WERI-Rb-1 (cell line): ENCODE measurements around the gene TMEM132C.

ENCODE experiments used
- DNase-seq: peaks from one replicate; pipeline ENCODE4 v3.0.0-alpha.2; 2020
- H3K27ac ChIP-seq: fragments of 250-450 bp; sonication (Bioruptor Pico); 2 replicates; pipeline ENCODE4 v1.5.1; 2020; ENCODE audit warnings: mild to moderate bottlenecking, moderate library complexity
- H3K27me3 ChIP-seq: fragments of 250-450 bp; sonication (Bioruptor Pico); 2 replicates; pipeline ENCODE4 v1.5.1; 2021; ENCODE audit warnings: mild to moderate bottlenecking, low read depth, moderate library complexity; ENCODE audit not compliant: insufficient read depth, severe bottlenecking
- H3K36me3 ChIP-seq: fragments of 250-450 bp; sonication (Bioruptor Pico); 2 replicates; pipeline ENCODE4 v1.5.1; 2020; ENCODE audit warnings: mild to moderate bottlenecking, moderate library complexity
- H3K4me3 ChIP-seq: 2 replicates; pipeline ENCODE4 v1.5.1; 2011; ENCODE audit warnings: low read depth, mild to moderate bottlenecking, control low read depth, low read length
- H3K9me3 ChIP-seq: fragments of 250-450 bp; sonication (Bioruptor Pico); 2 replicates; pipeline ENCODE4 v1.5.1; 2021; ENCODE audit warnings: mild to moderate bottlenecking, moderate library complexity; ENCODE audit not compliant: severe bottlenecking
- CTCF ChIP-seq: IDR thresholded peaks from 2 replicates; pipeline ENCODE4 v1.5.1; 2011; ENCODE audit warnings: low read depth, mild to moderate bottlenecking, control low read depth, inconsistent platforms, low read length

Gene TMEM132C

GRCh38 chr12:128288896-128289295 lies 21.9 kb downstream of the TMEM132C start:
- no peak for DNase-seq
- Histone ChIP-seq H3K27ac (no peak overlapping the region), H3K27me3 (no peaks in the 10 kb centered on the region), H3K9me3 (no peaks in the 10 kb centered on the region), H3K4me3 (no peak overlapping the region), H3K36me3 (no peaks in the 10 kb centered on the region)
- TF ChIP-seq CTCF: no peak

- TF ChIP-seq CTCF: no peak
- Histone ChIP-seq H3K27ac (no peak overlapping the region), H3K4me3 (no peak overlapping the region), H3K27me3 (no peaks in the 10 kb centered on the region), H3K36me3 (no peaks in the 10 kb centered on the region), H3K9me3 (no peaks in the 10 kb centered on the region)
- no peak for DNase-seq
Measured at GRCh38 chr12:128290938-128291337, 24.0 kb downstream of the TMEM132C start.

GRCh38 chr12:128298091-128298748 lies 31.2 kb downstream of the TMEM132C start:
- no peak for DNase-seq
- H3K27me3 ChIP-seq: no peaks in the 10 kb centered on the region
- no peak overlapping the region for H3K4me3 ChIP-seq
- no peaks in the 10 kb centered on the region for H3K9me3 ChIP-seq
- no peaks in the 10 kb centered on the region for H3K36me3 ChIP-seq
- H3K27ac ChIP-seq: no peak overlapping the region
- no peak for TF ChIP-seq CTCF

- no peaks in the 10 kb centered on the region for H3K36me3 ChIP-seq
- no peaks in the 10 kb centered on the region for H3K27me3 ChIP-seq
- no peak overlapping the region for H3K4me3 ChIP-seq
- no peak for DNase-seq
- H3K27ac ChIP-seq: no peak overlapping the region
- no peak for TF ChIP-seq CTCF
- no peaks in the 10 kb centered on the region for H3K9me3 ChIP-seq
Measured at GRCh38 chr12:128305336-128305892, 38.4 kb downstream of the TMEM132C start.

- Histone ChIP-seq H3K36me3 (no peaks in the 10 kb centered on the region), H3K4me3 (no peak overlapping the region), H3K27me3 (no peaks in the 10 kb centered on the region), H3K27ac (no peak overlapping the region), H3K9me3 (no peaks in the 10 kb centered on the region)
- DNase-seq: no peak
- TF ChIP-seq CTCF: no peak
Measured at GRCh38 chr12:128307791-128308190, 40.8 kb downstream of the TMEM132C start.

- no peaks in the 10 kb centered on the region for H3K36me3 ChIP-seq
- H3K4me3 ChIP-seq: no peak overlapping the region
- no peak for DNase-seq
- TF ChIP-seq CTCF: no peak
- H3K27me3 ChIP-seq: no peaks in the 10 kb centered on the region
- no peaks in the 10 kb centered on the region for H3K9me3 ChIP-seq
- no peak overlapping the region for H3K27ac ChIP-seq
Measured at GRCh38 chr12:128312661-128313060, 45.7 kb downstream of the TMEM132C start.
